HepG2 (cell line): ENCODE measurements around the gene CCNA2. TPM values are rescaled to one million over a fixed set of nuclear protein-coding genes. Genes with fewer than 3 reads are reported as not detected.

Source experiments
- CHCHD3 ChIP-seq: sonication (generic); formaldehyde crosslinking; IDR thresholded peaks from 2 replicates; pipeline ENCODE4 v1.8.0; 2022; ENCODE audit warnings: mild to moderate bottlenecking, missing genetic modification reagents, moderate library complexity
- CHD2 ChIP-seq: IDR thresholded peaks from 2 replicates; pipeline ENCODE4 v1.6.1; 2011; ENCODE audit warnings: low read depth, low read length, improper control_type of control experiment
- HDAC6 ChIP-seq: fragments of 200-600 bp; sonication (generic); IDR thresholded peaks from 2 replicates; pipeline ENCODE4 v1.7.0; 2017; ENCODE audit warnings: mild to moderate bottlenecking, antibody characterized with exemption, low read length, low read depth
- ISX ChIP-seq: sonication (generic); formaldehyde crosslinking; conservative IDR thresholded peaks from 2 replicates; pipeline ENCODE4 v1.5.0; 2020; ENCODE audit warnings: missing genetic modification reagents
- PITX1 ChIP-seq: sonication (generic); formaldehyde crosslinking; IDR thresholded peaks from 2 replicates; pipeline ENCODE4 v1.5.1; 2020; ENCODE audit warnings: mild to moderate bottlenecking, missing genetic modification reagents
- POLR2AphosphoS5 ChIP-seq: IDR thresholded peaks from 2 replicates; pipeline ENCODE4 v1.6.1; 2012; ENCODE audit warnings: low read depth, low read length
- SNRNP70 ChIP-seq: fragments of 200-400 bp; formaldehyde crosslinking; IDR thresholded peaks from 2 replicates; pipeline ENCODE4 v1.6.1; 2017; ENCODE audit warnings: mild to moderate bottlenecking, low read depth, low read length, moderate library complexity
- TBX3 ChIP-seq: fragments of 450-650 bp; IDR thresholded peaks from 2 replicates; pipeline ENCODE4 v1.6.1; 2017; ENCODE audit warnings: antibody characterized with exemption, mild to moderate bottlenecking, inconsistent platforms, borderline replicate concordance
- TCF12 ChIP-seq, 2 experiments: fragments of 450-650 bp in 1 of 2; sonication (generic) in 1 of 2; formaldehyde crosslinking in 1 of 2; IDR thresholded peaks; 2 replicates each; pipeline versions ENCODE4 v1.6.1 to v1.8.0; 2017 to 2022; ENCODE audit warnings: antibody characterized with exemption in 1 of 2, mild to moderate bottlenecking in 1 of 2, missing genetic modification reagents in 1 of 2, moderate library complexity in 1 of 2
- ZNF34 ChIP-seq: sonication (generic); formaldehyde crosslinking; IDR thresholded peaks from 2 replicates; pipeline ENCODE4 v1.4.0; 2020; ENCODE audit warnings: mild to moderate bottlenecking, missing genetic modification reagents, borderline replicate concordance
- ZNF431 ChIP-seq: sonication (generic); formaldehyde crosslinking; IDR thresholded peaks from 2 replicates; pipeline ENCODE4 v1.9.0; 2022; ENCODE audit warnings: missing genetic modification reagents, low read depth, mild to moderate bottlenecking, borderline replicate concordance
- ZNF660 ChIP-seq: sonication (generic); formaldehyde crosslinking; IDR thresholded peaks from 2 replicates; pipeline ENCODE4 v1.5.1; 2020; ENCODE audit warnings: mild to moderate bottlenecking, low read depth, missing genetic modification reagents, borderline replicate concordance
- ZNF772 ChIP-seq: sonication (generic); formaldehyde crosslinking; IDR thresholded peaks from 2 replicates; pipeline ENCODE4 v1.5.0; 2020; ENCODE audit warnings: mild to moderate bottlenecking, missing genetic modification reagents
- polyA plus RNA-seq, 8 experiments: library from polyadenylated mRNA; depleted of rRNA in 3 of 8; stranded (reverse) in 7 of 8; unstranded in 1 of 8; fragments of >200 nt; fragmentation: Illumina TruSeq in 4 of 8; extraction: Trizol in 4 of 8; gene quantifications; 2 replicates each; pipeline versions ENCODE4 v1.2.1 to v1.2.3, GENCODE V29; 2011 to 2016; ENCODE audit warnings: low read depth in 4 of 8, missing spikeins in 1 of 8, mixed read lengths in 1 of 8; ENCODE audit not compliant: insufficient read depth in 1 of 8
- total RNA-seq, 5 experiments: library from RNA; depleted of rRNA; stranded (reverse); fragments of >200 nt; fragmentation: Illumina TruSeq; extraction: Trizol; gene quantifications; 2 replicates each; pipeline ENCODE4 v1.2.3, GENCODE V29; 2016; ENCODE audit warnings: low read depth in 1 of 5
- TF ChIP-seq, protein P1 (sequence below): sonication (generic); formaldehyde crosslinking; IDR thresholded peaks from 2 replicates; pipeline ENCODE4 v1.4.0; 2020; ENCODE audit warnings: missing genetic modification reagents, borderline replicate concordance
- TF ChIP-seq, protein P2 (sequence below): sonication (generic); formaldehyde crosslinking; IDR thresholded peaks from 2 replicates; pipeline ENCODE4 v1.8.0; 2022; ENCODE audit warnings: mild to moderate bottlenecking, missing genetic modification reagents; ENCODE audit not compliant: insufficient replicate concordance
- TF ChIP-seq, protein P3 (sequence below): sonication (generic); formaldehyde crosslinking; IDR thresholded peaks from 2 replicates; pipeline ENCODE4 v1.5.1; 2020; ENCODE audit warnings: missing genetic modification reagents, mild to moderate bottlenecking, borderline replicate concordance
- TF ChIP-seq, protein P4 (sequence below): IDR thresholded peaks from 2 replicates; pipeline ENCODE4 v1.6.1; 2016; ENCODE audit warnings: missing compliant biosample characterization, missing genetic modification reagents, borderline replicate concordance

CCNA2 gene
- total and polyA plus RNA-seq, 2 of the 13 experiments (the other 11 are each of a cell fraction or from before 2014, with no cell fraction given), result 31.3 to 105 TPM

DNA sequence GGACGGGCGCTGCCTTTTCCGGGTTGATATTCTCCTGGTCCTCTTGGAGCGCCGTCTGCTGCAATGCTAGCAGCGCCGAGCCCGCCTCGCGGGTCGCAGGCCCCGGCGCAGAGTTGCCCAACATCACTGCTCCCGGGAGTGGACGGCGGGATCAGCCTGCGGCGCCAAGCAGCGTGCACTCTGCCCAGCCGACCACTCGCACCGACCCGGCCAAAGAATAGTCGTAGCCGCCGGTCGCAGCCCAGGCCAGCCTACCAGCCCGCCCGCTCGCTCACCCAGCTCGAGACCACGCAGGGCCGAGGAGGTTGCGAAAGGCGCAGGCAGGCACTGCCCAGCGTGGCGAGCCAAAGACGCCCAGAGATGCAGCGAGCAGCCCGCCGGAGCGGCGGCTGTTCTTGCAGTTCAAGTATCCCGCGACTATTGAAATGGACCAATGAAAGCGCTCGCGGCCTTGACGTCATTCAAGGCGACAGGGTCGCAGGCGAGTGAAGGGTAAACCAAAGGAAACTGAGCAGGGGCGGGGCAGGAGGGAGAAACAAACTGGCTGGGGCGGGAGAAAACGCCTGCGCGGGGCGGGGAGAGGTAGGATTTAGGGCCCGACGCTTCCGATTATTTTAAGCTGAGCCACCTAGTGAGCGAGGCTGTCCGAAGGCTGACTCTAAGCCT lies at the start of gene CCNA2 (continued):
- TF ChIP-seq ZNF431 (CRISPR knock-in tag) (no peak), CHD2 (no peak), TBX3 (no peak), ISX (CRISPR knock-in tag) (no peak), ZNF772 (peak; percentile 35; the same call in 1 of the 2 replicates), ZNF660 (CRISPR knock-in tag) (no peak), PITX1 (CRISPR knock-in tag) (0 out of 2 replicates have a peak, but pooled peaks have one; percentile 44), POLR2AphosphoS5 (peak; percentile 81), HDAC6 (no peak), CHCHD3 (no peak), ZNF34 (CRISPR knock-in tag) (no peak), TCF12 (IDR thresholded peaks at IDR 0.05) (no peak), TCF12 (CRISPR knock-in tag; IDR thresholded peaks at IDR 0.05) (no peak), SNRNP70 (no peak)
- TF ChIP-seq, protein P1, sequence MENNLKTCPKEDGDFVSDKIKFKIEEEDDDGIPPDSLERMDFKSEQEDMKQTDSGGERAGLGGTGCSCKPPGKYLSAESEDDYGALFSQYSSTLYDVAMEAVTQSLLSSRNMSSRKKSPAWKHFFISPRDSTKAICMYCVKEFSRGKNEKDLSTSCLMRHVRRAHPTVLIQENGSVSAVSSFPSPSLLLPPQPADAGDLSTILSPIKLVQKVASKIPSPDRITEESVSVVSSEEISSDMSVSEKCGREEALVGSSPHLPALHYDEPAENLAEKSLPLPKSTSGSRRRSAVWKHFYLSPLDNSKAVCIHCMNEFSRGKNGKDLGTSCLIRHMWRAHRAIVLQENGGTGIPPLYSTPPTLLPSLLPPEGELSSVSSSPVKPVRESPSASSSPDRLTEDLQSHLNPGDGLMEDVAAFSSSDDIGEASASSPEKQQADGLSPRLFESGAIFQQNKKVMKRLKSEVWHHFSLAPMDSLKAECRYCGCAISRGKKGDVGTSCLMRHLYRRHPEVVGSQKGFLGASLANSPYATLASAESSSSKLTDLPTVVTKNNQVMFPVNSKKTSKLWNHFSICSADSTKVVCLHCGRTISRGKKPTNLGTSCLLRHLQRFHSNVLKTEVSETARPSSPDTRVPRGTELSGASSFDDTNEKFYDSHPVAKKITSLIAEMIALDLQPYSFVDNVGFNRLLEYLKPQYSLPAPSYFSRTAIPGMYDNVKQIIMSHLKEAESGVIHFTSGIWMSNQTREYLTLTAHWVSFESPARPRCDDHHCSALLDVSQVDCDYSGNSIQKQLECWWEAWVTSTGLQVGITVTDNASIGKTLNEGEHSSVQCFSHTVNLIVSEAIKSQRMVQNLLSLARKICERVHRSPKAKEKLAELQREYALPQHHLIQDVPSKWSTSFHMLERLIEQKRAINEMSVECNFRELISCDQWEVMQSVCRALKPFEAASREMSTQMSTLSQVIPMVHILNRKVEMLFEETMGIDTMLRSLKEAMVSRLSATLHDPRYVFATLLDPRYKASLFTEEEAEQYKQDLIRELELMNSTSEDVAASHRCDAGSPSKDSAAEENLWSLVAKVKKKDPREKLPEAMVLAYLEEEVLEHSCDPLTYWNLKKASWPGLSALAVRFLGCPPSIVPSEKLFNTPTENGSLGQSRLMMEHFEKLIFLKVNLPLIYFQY (CRISPR knock-in tag), result no peak
- TF ChIP-seq, protein P2, sequence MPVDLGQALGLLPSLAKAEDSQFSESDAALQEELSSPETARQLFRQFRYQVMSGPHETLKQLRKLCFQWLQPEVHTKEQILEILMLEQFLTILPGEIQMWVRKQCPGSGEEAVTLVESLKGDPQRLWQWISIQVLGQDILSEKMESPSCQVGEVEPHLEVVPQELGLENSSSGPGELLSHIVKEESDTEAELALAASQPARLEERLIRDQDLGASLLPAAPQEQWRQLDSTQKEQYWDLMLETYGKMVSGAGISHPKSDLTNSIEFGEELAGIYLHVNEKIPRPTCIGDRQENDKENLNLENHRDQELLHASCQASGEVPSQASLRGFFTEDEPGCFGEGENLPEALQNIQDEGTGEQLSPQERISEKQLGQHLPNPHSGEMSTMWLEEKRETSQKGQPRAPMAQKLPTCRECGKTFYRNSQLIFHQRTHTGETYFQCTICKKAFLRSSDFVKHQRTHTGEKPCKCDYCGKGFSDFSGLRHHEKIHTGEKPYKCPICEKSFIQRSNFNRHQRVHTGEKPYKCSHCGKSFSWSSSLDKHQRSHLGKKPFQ (CRISPR knock-in tag), result peak; percentile 30
- TF ChIP-seq, protein P3, sequence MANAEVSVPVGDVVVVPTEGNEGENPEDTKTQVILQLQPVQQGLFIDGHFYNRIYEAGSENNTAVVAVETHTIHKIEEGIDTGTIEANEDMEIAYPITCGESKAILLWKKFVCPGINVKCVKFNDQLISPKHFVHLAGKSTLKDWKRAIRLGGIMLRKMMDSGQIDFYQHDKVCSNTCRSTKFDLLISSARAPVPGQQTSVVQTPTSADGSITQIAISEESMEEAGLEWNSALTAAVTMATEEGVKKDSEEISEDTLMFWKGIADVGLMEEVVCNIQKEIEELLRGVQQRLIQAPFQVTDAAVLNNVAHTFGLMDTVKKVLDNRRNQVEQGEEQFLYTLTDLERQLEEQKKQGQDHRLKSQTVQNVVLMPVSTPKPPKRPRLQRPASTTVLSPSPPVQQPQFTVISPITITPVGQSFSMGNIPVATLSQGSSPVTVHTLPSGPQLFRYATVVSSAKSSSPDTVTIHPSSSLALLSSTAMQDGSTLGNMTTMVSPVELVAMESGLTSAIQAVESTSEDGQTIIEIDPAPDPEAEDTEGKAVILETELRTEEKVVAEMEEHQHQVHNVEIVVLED, result peak; percentile 74
- TF ChIP-seq, protein P4, sequence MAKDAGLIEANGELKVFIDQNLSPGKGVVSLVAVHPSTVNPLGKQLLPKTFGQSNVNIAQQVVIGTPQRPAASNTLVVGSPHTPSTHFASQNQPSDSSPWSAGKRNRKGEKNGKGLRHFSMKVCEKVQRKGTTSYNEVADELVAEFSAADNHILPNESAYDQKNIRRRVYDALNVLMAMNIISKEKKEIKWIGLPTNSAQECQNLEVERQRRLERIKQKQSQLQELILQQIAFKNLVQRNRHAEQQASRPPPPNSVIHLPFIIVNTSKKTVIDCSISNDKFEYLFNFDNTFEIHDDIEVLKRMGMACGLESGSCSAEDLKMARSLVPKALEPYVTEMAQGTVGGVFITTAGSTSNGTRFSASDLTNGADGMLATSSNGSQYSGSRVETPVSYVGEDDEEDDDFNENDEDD (CRISPR knock-in tag), result peak; percentile 99
